ENCODE data around the gene KDM4B. TPM values are rescaled to one million over a fixed set of nuclear protein-coding genes. Genes with fewer than 3 reads are reported as not detected.

The KDM4B gene
- total RNA-seq, 1 experiment from 2014 or later, result 35.9 TPM

GRCh38 chr19:5013761-5014160 lies 44.8 kb downstream of the KDM4B start:
- ATAC-seq (no peak), DNase-seq (ENCODE audit: low read depth, low spot score) (no peak)
- H4K20me1 ChIP-seq (ENCODE audit: insufficient read depth), result no peaks in the 10 kb centered on the region
- H3K27ac ChIP-seq (ENCODE audit: low read depth, low read length), result no peak overlapping the region
- peaks cover 0 to 3% of the 10 kb centered on the region in 2 experiments; a peak in 1 of 4 replicates for H3K9me3 ChIP-seq (ENCODE audit: control insufficient read depth in 1 of 2, insufficient read depth in 1 of 2, low read depth in 1 of 2, low read length in 2 of 2)
- TF ChIP-seq EZH2phosphoT487 (IDR thresholded peaks at IDR 0.05; ENCODE audit: borderline replicate concordance) (no peak), REST (IDR thresholded peaks at IDR 0.05; ENCODE audit: low read depth) (no peak), ZFX (IDR thresholded peaks at IDR 0.05) (no peak)
- ChIA-PET RAD21 (ENCODE audit: low non-redundant PET in 1 of 2, low total read pairs in 2 of 2, uncharacterized antibody in 2 of 2, unreplicated experiment in 2 of 2) (no interaction called here), CTCF (interaction anchor here (1.5 to 4.2 kb wide), 2 partner anchors 12 to 15 kb away, joined by 4 to 17 read pairs; no protein-coding TSS in a partner anchor), POLR2A (no interaction called here)
- peaks cover 2 to 12% of the 10 kb centered on the region in 2 experiments; a peak in 3 of 4 replicates for H3K4me1 ChIP-seq (ENCODE audit: control insufficient read depth in 1 of 2, insufficient read depth in 2 of 2, low read length in 2 of 2)
- H2AFZ ChIP-seq (ENCODE audit: low read depth, low read length, poor library complexity, severe bottlenecking), result no peak overlapping the region
- intact Hi-C loops (cut with micrococcal nuclease), result no loop called here
- BruUV-seq (replicated peaks), result no TSS peak
- no peak overlapping the region for H3K9ac ChIP-seq (ENCODE audit: low read length)
- H3K9me2 ChIP-seq (ENCODE audit: insufficient read depth), result no peaks in the 10 kb centered on the region
- H3K27me3 ChIP-seq (ENCODE audit: insufficient read depth, low read length), result no peaks in the 10 kb centered on the region
- H3K4me2 ChIP-seq (ENCODE audit: low read length), result no peak overlapping the region
- H3K4me3 ChIP-seq (replicated peaks in 1 of 2; ENCODE audit: low read depth in 1 of 2, low read length in 2 of 2), result no peak overlapping the region
- peaks cover 12% of the 10 kb centered on the region for H3K79me2 ChIP-seq (ENCODE audit: insufficient read depth, low read length)
- H3K36me3 ChIP-seq (ENCODE audit: control insufficient read depth in 1 of 2, insufficient read depth in 2 of 2, low read length in 2 of 2), result peaks cover 4 to 5% of the 10 kb centered on the region in 2 experiments; a peak in 1 of 4 replicates

DNA sequence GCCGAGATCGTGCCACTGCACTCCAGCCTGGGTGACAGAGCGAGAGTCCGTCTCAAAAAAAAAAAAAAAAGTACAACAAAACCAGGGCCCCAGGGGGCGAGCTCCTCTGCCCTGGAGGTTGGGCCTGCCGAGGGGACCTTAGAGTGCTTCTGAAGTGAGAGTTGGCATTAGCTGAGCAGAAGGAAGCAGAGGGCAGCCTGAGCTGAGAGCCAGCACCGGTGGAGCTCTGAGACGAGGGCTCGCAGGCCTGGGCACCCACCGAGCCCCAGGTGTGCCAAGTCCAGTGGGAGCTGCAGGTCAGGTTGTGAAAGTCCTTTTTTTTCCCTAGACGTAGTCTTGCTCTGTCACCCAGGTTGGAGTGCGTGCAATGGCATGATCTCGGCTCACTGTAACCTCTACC lies 46.0 kb downstream of the KDM4B start:
- Histone ChIP-seq H2AFZ (ENCODE audit: low read depth, low read length, poor library complexity, severe bottlenecking) (no peak overlapping the region), H3K9ac (ENCODE audit: low read length) (no peak overlapping the region), H3K27me3 (ENCODE audit: insufficient read depth, low read length) (no peaks in the 10 kb centered on the region), H3K79me2 (ENCODE audit: insufficient read depth, low read length) (peaks cover 12% of the 10 kb centered on the region), H3K4me1 (ENCODE audit: control insufficient read depth in 1 of 2, insufficient read depth in 2 of 2, low read length in 2 of 2) (peaks cover 2 to 12% of the 10 kb centered on the region in 2 experiments; a peak in 3 of 4 replicates), H3K9me3 (ENCODE audit: control insufficient read depth in 1 of 2, insufficient read depth in 1 of 2, low read depth in 1 of 2, low read length in 2 of 2) (peaks cover 0 to 14% of the 10 kb centered on the region in 2 experiments; a peak in 1 of 4 replicates), H4K20me1 (ENCODE audit: insufficient read depth) (no peaks in the 10 kb centered on the region), H3K4me2 (ENCODE audit: low read length) (no peak overlapping the region), H3K27ac (ENCODE audit: low read depth, low read length) (no peak overlapping the region), H3K4me3 (replicated peaks in 1 of 2; ENCODE audit: low read depth in 1 of 2, low read length in 2 of 2) (no peak overlapping the region), H3K9me2 (ENCODE audit: insufficient read depth) (no peaks in the 10 kb centered on the region), H3K36me3 (ENCODE audit: control insufficient read depth in 1 of 2, insufficient read depth in 2 of 2, low read length in 2 of 2) (peaks cover 4 to 5% of the 10 kb centered on the region in 2 experiments; a peak in 1 of 4 replicates)
- intact Hi-C loops (cut with micrococcal nuclease), result no loop called here
- no peak for DNase-seq (ENCODE audit: low read depth, low spot score)
- BruUV-seq (replicated peaks), result no TSS peak
- ChIA-PET POLR2A (no interaction called here), RAD21 (ENCODE audit: low non-redundant PET in 1 of 2, low total read pairs in 2 of 2, uncharacterized antibody in 2 of 2, unreplicated experiment in 2 of 2) (no interaction called here), CTCF (interaction anchor here (1.2 to 4.2 kb wide), 3 partner anchors 11 to 14 kb away, joined by 3 to 17 read pairs (median 4); no protein-coding TSS in a partner anchor)
- no peak for ATAC-seq
- TF ChIP-seq POLR2A (IDR thresholded peaks at IDR 0.05; ENCODE audit: borderline replicate concordance, extremely low read depth, insufficient read depth, insufficient read length) (no peak), EGR1 (IDR thresholded peaks at IDR 0.05; ENCODE audit: low read depth) (no peak), ATF3 (IDR thresholded peaks at IDR 0.05) (no peak), RAD21 (IDR thresholded peaks at IDR 0.05; ENCODE audit: low read depth) (no peak), CEBPB (IDR thresholded peaks at IDR 0.05; ENCODE audit: low read depth) (no peak), YY1 (IDR thresholded peaks at IDR 0.05; ENCODE audit: extremely low read depth, insufficient replicate concordance, low read depth, low read length) (no peak), FOSL1 (IDR thresholded peaks at IDR 0.05; ENCODE audit: low read depth) (no peak), SIN3A (IDR thresholded peaks at IDR 0.05; ENCODE audit: low read depth) (no peak), EZH2phosphoT487 (IDR thresholded peaks at IDR 0.05; ENCODE audit: borderline replicate concordance) (no peak), ELF1 (IDR thresholded peaks at IDR 0.05; ENCODE audit: borderline replicate concordance, low read depth) (no peak), CBX3 (IDR thresholded peaks at IDR 0.05; ENCODE audit: low read depth) (no peak), POLR2AphosphoS5 (IDR thresholded peaks at IDR 0.05; ENCODE audit: low read depth, low read length) (no peak), SP1 (IDR thresholded peaks at IDR 0.05; ENCODE audit: low read depth) (no peak), EZH2 (IDR thresholded peaks at IDR 0.05) (no peak), ZFX (IDR thresholded peaks at IDR 0.05) (no peak), SRF (IDR thresholded peaks at IDR 0.05; ENCODE audit: low read depth) (no peak)
- TF ChIP-seq, protein P1, sequence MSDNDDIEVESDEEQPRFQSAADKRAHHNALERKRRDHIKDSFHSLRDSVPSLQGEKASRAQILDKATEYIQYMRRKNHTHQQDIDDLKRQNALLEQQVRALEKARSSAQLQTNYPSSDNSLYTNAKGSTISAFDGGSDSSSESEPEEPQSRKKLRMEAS (IDR thresholded peaks at IDR 0.05), result no peak

All from HCT116 (cell line).